Upper lobe of left lung (tissue), 4 donors: ENCODE measurements around the gene C16orf86.

Source experiments
- POLR2AphosphoS5 ChIP-seq, 2 donors: sonication (generic); formaldehyde crosslinking; IDR thresholded peaks; one replicate each; pipeline ENCODE4 v1.5.1; 2017; ENCODE audit warnings: antibody characterized with exemption in 2 of 2
- TF ChIP-seq, protein P1 (sequence below), 6 experiments: fragments of 450-650 bp in 4 of 6; fragments of 200-600 bp in 2 of 6; sonication (generic) in 2 of 6; IDR thresholded peaks; one replicate each; pipeline ENCODE4 v1.5.1; 2016 to 2019; ENCODE audit warnings: antibody characterized with exemption in 6 of 6

DNA sequence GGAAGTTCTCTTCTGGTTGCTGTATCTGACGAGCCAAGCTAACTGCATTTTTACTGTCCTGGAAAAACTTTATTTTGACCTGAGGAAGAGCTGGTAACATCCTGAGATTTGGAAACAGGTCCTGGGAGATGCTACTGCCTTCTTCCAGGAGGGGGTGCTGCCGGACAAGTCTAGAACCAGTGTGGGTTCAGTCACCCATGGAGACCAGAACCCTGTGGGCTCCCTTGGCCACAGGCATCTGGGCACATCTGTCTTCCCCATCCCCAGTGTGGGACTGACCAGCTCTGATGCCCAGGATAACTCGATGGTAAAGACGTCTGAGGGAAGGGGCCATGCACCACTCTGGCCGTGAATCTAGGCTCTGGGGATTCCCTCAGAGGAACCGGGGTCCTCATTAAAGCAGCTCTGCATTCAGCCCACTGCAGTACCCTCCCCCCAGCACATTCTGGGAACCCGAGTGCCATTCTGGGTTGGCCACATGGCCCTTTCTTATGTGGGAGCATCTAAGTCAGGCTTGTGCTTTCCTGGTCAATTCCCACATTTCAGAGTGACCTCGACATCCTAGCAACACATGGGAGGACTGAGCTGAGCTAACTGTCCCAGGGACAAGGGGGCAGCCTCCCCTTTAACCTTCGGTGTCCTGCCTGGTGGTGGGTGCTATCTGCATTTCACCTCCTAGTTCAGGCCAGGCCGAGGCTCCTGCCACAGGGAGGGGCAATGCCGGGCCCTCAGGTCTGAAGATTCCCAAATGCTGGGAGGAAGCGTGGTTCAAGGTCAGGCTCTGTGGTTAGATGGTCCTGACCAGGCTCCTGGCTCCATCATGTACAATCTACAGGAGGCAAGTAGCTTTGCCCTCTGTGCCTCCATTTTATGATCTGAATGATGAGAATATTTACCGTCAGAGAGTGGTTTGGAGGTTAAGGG is 6.4 kb downstream of the C16orf86 start:
- TF ChIP-seq POLR2AphosphoS5 (IDR thresholded peaks at IDR 0.05), result no peak
- TF ChIP-seq, protein P1, sequence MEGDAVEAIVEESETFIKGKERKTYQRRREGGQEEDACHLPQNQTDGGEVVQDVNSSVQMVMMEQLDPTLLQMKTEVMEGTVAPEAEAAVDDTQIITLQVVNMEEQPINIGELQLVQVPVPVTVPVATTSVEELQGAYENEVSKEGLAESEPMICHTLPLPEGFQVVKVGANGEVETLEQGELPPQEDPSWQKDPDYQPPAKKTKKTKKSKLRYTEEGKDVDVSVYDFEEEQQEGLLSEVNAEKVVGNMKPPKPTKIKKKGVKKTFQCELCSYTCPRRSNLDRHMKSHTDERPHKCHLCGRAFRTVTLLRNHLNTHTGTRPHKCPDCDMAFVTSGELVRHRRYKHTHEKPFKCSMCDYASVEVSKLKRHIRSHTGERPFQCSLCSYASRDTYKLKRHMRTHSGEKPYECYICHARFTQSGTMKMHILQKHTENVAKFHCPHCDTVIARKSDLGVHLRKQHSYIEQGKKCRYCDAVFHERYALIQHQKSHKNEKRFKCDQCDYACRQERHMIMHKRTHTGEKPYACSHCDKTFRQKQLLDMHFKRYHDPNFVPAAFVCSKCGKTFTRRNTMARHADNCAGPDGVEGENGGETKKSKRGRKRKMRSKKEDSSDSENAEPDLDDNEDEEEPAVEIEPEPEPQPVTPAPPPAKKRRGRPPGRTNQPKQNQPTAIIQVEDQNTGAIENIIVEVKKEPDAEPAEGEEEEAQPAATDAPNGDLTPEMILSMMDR (IDR thresholded peaks at IDR 0.05), result peak; percentile 67 to 80 (median 74)
